Adipocyte (in vitro differentiated cells): Measurements from ENCODE around the gene CACYBP.

Source experiments
- DNase-seq: peaks from one replicate; pipeline ENCODE4 v3.0.0-alpha.2; 2015; ENCODE audit warnings: low read depth
- H3K27me3 ChIP-seq: replicated peaks from 2 replicates; pipeline ENCODE4 v1.7.0; 2013; ENCODE audit warnings: mild to moderate bottlenecking, low read length, moderate library complexity; ENCODE audit not compliant: control insufficient read depth, insufficient read depth
- H3K36me3 ChIP-seq: 2 replicates; pipeline ENCODE4 v1.7.0; 2013; ENCODE audit warnings: low read length, mild to moderate bottlenecking, moderate library complexity; ENCODE audit not compliant: control insufficient read depth, insufficient read depth, severe bottlenecking
- H3K4me1 ChIP-seq: 2 replicates; pipeline ENCODE4 v1.7.0; 2013; ENCODE audit warnings: mild to moderate bottlenecking, low read length, moderate library complexity; ENCODE audit not compliant: control insufficient read depth, insufficient read depth
- H3K4me3 ChIP-seq: 2 replicates; pipeline ENCODE4 v1.7.0; 2013; ENCODE audit warnings: mild to moderate bottlenecking, low read length, moderate library complexity
- H3K9ac ChIP-seq: 2 replicates; pipeline ENCODE4 v1.7.0; 2013; ENCODE audit warnings: mild to moderate bottlenecking, low read length, moderate library complexity
- H3K9me3 ChIP-seq: 2 replicates; pipeline ENCODE4 v1.7.0; 2013; ENCODE audit warnings: mild to moderate bottlenecking, low read length, moderate library complexity; ENCODE audit not compliant: control insufficient read depth

Gene CACYBP

DNA sequence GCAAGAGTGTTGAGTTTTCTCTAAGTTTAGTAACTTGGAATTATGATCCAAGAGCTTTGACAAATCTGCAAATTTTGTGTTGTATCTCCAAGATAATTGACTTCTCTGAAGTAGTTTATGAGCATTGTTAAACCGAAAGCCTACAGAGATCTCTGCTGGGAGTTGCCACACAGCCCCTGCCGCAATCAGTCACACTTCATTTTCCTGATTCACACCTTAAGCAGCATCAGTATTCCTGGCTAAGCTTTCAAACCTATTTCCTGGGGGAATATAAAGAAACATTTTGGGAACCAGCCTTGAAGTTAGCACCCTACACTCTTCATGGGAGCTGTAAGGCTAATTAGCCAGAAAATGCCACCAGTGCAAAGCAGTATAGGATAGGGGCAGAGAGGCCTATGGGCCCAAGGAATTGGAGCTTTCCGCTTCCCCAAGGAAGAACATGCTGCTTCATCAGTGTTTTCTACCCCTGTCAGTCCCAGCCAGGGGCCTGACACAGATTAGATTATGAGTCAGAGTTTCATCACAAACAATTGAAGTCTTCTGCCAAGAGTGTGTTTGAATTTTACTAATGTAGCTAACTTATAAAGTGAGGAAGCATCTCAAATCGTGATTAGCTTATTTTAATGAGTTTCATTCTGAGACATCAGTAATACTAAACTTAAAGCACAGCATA lies 23.2 kb upstream of the CACYBP start:
- DNase-seq, result peak; percentile 60
- Histone ChIP-seq H3K4me3 (peak overlapping the region; percentile 56), H3K9ac (peak overlapping the region; percentile 17), H3K9me3 (no peaks in the 10 kb centered on the region), H3K4me1 (peaks cover 18% of the 10 kb centered on the region), H3K36me3 (no peaks in the 10 kb centered on the region), H3K27me3 (no peaks in the 10 kb centered on the region)

DNA sequence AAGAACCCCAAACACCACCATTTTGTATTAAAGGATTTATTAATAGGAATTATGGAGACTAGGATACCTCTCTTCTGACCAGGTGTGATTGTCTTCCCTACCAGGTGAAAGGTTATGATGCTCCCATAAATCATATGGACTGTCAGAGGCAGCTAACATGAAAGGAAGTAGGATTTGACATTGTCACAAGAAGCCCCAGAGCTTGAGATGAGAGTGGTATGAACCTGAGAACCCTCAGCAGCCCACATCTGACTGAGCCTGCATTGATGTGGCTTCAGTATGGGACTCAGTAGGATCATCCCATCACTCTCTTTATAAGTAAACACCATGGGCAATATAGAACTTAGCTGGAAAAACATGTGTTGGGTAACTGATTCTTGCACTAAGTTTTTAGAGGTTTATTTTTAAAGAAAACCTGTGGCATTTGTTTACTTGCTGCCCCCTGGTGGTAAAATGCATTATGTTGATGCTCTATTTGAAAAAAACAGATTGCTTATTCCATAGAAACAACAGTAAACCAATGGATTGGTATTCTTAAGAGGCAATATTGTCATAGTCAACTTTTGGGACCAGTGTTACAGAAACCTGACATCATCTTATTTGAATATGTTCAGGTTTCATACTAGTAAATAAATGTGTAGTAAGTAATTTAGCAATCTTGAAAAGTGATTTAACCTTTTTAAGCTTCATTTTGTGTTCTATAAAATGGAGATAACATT lies 16.6 kb upstream of the CACYBP start:
- H3K36me3 ChIP-seq, result no peaks in the 10 kb centered on the region
- H3K27me3 ChIP-seq, result no peaks in the 10 kb centered on the region
- no peaks in the 10 kb centered on the region for H3K9me3 ChIP-seq
- H3K4me1 ChIP-seq, result no peaks in the 10 kb centered on the region
- H3K4me3 ChIP-seq, result no peak overlapping the region
- H3K9ac ChIP-seq, result no peak overlapping the region
- peak; percentile 83 for DNase-seq

GRCh38 chr1:174984952-174985351 lies 14.8 kb upstream of the CACYBP start:
- no peak overlapping the region for H3K4me3 ChIP-seq
- DNase-seq, result no peak
- H3K36me3 ChIP-seq, result no peaks in the 10 kb centered on the region
- peaks cover 9% of the 10 kb centered on the region for H3K4me1 ChIP-seq
- H3K27me3 ChIP-seq, result no peaks in the 10 kb centered on the region
- H3K9me3 ChIP-seq, result no peaks in the 10 kb centered on the region
- no peak overlapping the region for H3K9ac ChIP-seq

DNA sequence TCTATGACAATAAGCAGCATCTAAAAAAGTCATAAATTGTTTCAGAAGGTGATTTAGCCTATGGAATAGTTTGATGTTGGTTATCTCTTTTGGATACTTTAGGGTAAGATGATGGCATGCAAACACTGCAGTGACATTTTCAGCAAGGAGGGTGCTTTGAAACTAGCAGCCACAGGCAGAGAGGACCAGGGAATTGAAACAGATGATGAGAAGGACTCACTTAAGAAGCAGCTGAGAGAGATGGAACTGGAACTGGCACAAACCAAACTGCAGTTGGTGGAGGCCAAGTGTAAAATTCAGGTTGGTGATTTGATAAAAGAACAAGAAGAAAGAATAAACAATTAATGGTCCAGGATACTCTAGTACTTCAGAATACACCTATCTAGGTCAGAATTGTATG lies 11.2 kb upstream of the CACYBP start:
- no peak overlapping the region for H3K4me3 ChIP-seq
- DNase-seq, result no peak
- no peak overlapping the region for H3K9ac ChIP-seq
- H3K36me3 ChIP-seq, result no peaks in the 10 kb centered on the region
- peaks cover 20% of the 10 kb centered on the region for H3K4me1 ChIP-seq
- no peaks in the 10 kb centered on the region for H3K9me3 ChIP-seq
- H3K27me3 ChIP-seq, result no peaks in the 10 kb centered on the region

- Histone ChIP-seq H3K4me1 (peaks cover 20% of the 10 kb centered on the region), H3K27me3 (no peaks in the 10 kb centered on the region), H3K36me3 (no peaks in the 10 kb centered on the region), H3K9ac (peak overlapping the region; percentile 89), H3K9me3 (no peaks in the 10 kb centered on the region), H3K4me3 (no peak overlapping the region)
- no peak for DNase-seq
Observed at GRCh38 chr1:174988986-174989385, 10.8 kb upstream of the CACYBP start.

DNA sequence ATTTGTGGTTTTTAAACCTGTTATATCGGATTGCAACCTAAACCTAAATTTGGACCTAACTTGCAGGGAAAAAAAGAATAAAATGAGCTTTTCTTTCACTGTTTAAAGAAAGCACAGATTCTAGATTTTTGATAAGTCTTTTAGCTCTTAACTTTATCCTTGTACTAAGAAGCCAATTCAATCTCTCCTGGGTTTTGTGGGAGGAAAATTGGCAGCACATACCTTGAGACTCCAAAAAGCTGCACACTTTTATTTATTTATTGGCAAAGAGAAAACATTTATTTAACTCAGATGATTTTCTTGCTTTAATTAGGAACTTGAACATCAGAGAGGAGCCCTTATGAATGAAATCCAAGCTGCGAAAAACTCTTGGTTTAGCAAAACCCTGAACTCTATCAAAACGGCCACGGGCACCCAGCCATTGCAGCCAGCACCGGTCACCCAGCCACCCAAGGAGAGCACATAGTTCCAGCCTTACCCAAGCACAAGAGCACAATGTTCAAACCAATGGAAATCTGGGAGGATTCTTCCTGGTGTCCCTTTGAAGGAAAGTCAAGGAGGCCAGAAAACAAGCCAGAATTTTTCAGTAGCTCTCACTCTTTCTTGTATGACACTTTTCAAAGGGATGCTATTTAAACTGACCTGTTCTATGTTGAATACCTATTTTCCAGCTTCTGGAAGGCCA lies 10.1 kb upstream of the CACYBP start:
- DNase-seq, result no peak
- Histone ChIP-seq H3K9me3 (no peaks in the 10 kb centered on the region), H3K4me3 (peak overlapping the region; percentile 98), H3K4me1 (peaks cover 20% of the 10 kb centered on the region), H3K9ac (peak overlapping the region; percentile 89), H3K27me3 (no peaks in the 10 kb centered on the region), H3K36me3 (no peaks in the 10 kb centered on the region)

DNA sequence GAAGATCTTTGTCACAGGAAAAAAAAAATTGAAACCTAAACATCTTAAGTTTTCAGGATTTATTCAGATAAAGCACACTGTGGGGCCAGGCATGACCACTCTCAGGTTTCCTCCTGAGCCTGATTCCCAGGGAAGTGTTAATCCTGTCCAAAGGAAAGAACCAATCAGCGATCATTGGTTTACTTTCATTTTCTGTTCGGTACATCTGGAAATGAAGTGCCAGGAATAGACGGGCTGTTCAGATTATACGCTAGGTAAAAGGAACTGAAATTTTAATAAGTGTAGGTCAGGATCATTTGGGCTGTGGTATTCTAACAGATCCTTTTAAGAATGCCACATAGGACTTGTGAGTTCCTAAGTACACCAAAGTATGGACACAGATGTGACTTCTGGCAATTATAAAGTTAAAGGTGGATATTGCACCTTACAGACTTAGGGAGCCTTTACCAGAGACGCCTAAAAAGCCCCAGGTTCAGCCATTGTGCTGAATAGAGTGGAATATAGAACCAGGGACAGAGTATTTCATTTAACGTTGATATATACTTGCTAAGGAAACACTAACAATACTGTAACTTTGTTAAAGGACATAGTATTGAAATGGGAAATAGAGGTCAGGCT lies 9.3 kb upstream of the CACYBP start:
- Histone ChIP-seq H3K4me3 (peak overlapping the region; percentile 98), H3K27me3 (no peaks in the 10 kb centered on the region), H3K9me3 (no peaks in the 10 kb centered on the region), H3K36me3 (no peaks in the 10 kb centered on the region), H3K9ac (peak overlapping the region; percentile 89), H3K4me1 (peaks cover 24% of the 10 kb centered on the region)
- DNase-seq, result peak; percentile 75

DNA sequence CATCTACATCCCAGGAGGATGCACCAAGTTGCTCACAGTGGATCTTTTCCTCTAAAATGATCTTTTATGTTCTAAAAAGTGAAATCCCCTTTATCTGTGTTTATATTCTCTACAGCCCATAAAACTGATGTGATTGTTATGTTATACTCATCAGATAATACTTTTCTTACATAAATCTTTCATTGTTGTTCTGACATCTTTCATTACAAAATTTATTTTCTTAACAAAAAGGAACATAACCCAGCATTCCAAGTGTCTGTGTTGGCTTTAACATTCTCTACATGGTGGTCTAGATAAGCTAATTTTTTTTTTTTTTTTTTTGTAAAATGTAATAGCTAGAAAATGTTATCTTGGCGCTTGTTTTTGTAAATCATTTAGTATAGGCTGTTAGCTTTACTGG lies 8.3 kb upstream of the CACYBP start:
- peak overlapping the region; percentile 89 for H3K9ac ChIP-seq
- no peaks in the 10 kb centered on the region for H3K36me3 ChIP-seq
- H3K27me3 ChIP-seq, result no peaks in the 10 kb centered on the region
- H3K9me3 ChIP-seq, result no peaks in the 10 kb centered on the region
- H3K4me1 ChIP-seq, result peaks cover 34% of the 10 kb centered on the region
- no peak for DNase-seq
- no peak overlapping the region for H3K4me3 ChIP-seq

DNA sequence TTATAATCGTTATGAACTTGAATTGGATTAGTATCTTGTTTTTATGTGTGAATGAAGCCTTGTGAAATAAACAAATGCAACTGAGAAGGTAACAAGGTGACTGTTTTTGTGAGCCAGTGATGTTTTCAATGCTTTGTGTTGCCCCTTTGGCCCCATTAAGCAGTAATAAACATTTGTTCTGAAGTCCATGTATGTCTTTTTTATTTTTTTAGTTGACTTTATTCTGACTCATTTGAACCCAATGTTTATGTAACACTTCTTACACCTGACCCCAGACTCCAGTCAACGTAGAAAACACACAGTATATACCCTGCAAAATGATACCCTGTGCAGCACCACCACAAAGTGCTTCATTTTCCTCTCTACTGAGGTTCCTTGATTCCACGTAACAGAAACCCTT lies 4.6 kb upstream of the CACYBP start:
- no peak for DNase-seq
- H3K4me3 ChIP-seq, result no peak overlapping the region
- H3K36me3 ChIP-seq, result no peaks in the 10 kb centered on the region
- no peak overlapping the region for H3K9ac ChIP-seq
- no peaks in the 10 kb centered on the region for H3K27me3 ChIP-seq
- H3K9me3 ChIP-seq, result no peaks in the 10 kb centered on the region
- H3K4me1 ChIP-seq, result peaks cover 38% of the 10 kb centered on the region

GRCh38 chr1:174995916-174996315 lies 3.8 kb upstream of the CACYBP start:
- peaks cover 32% of the 10 kb centered on the region for H3K4me1 ChIP-seq
- no peak overlapping the region for H3K4me3 ChIP-seq
- no peaks in the 10 kb centered on the region for H3K36me3 ChIP-seq
- H3K9ac ChIP-seq, result no peak overlapping the region
- H3K27me3 ChIP-seq, result no peaks in the 10 kb centered on the region
- no peak for DNase-seq
- no peaks in the 10 kb centered on the region for H3K9me3 ChIP-seq

GRCh38 chr1:174996476-174996875 lies 3.3 kb upstream of the CACYBP start:
- H3K9ac ChIP-seq, result no peak overlapping the region
- H3K9me3 ChIP-seq, result no peaks in the 10 kb centered on the region
- peak; percentile 32 for DNase-seq

More at GRCh38 chr1:174996476-174996875, 3.3 kb upstream of the CACYBP start:
- peaks cover 34% of the 10 kb centered on the region for H3K4me1 ChIP-seq
- H3K36me3 ChIP-seq, result no peaks in the 10 kb centered on the region
- no peaks in the 10 kb centered on the region for H3K27me3 ChIP-seq
- H3K4me3 ChIP-seq, result no peak overlapping the region
